HG03064 (cell line): ENCODE measurements around the gene MAGEA8.
"Not testable (repeated sequence)": the region's sequence is repeated elsewhere in the genome, so short reads cannot be mapped to it uniquely, and the experiment has no call there.

Experiments
- ATAC-seq: cut with Tn5 transposase; IDR thresholded peaks from one replicate; pipeline ENCODE4 v1.9.1; 2021; ENCODE audit warnings: low read depth; ENCODE audit not compliant: unreplicated experiment

MAGEA8 gene

DNA sequence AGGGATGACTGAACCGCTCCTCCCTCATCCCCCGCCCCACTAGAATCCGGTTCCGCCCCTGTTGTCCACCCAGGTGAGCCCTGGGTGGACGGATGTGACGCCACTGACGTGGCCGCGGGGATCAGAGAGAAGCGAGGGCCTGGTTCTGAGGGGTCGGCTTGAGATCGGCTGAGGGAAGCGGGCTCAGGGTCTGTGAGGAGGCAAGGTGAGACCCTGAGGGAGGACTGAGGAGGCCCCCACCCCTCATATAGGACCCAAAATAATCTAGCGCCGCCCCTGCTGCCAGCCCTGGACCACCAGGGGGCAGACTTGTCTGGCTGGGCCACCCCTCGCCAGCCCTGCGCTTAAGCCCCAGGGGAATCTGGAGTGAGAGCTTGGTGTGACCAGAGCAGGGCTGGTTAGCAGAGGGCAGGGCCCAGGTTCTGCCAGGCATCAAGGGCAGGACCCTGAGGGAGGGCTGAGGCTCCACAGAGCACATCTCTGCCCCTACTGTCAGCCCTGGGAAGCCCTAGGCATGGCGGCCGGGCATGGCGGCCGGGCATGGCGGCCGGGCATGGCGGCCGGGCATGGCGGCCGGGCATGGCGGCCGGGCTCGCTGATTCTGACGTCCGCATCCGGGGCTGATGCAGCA lies at the start of gene MAGEA8:
MAGEA8 (plus strand) TSS at position 103 of the 631 bp plus-strand sequence. CDS start 3,090 bp downstream, outside the sequence.
- ATAC-seq: no peak

DNA sequence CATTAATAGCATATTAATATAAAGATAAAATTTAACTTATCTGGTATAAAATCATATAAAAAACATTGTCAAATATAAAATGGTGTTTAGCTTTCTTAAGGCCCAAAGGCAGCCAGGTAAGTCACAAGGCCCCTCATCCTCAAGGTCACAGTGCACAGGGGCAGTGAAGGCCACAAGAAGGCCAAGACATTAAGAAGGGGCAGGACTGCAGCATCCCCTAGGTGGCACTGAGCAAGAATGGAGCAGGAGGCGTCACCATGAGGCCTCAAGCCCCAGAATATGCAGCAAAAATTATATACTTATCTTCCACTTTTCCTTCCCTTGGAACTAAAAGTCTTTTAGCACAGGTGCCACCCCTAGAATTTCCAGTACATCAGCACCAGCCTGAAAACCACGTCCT lies 49.5 kb upstream of the MAGEA8 start:
- ATAC-seq: no peak

DNA sequence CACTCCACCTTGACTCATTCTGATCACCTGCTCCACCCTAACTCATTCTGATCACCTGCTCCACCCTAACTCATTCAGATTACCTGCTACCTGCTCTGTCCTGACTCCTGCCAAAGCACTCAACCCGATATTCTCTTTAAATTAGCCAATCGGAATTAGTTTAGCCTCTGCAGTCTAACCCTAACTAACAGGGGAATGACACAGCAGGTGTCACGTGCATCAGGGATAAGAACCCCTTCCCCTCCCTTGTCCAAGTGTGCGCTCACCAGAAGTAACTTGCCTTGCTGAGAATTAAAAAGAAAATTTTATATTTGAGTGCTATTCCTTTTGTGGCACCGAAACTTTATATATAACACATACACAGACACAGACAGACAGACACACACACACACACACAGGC lies 44.3 kb upstream of the MAGEA8 start:
- not testable (repeated sequence) for ATAC-seq

DNA sequence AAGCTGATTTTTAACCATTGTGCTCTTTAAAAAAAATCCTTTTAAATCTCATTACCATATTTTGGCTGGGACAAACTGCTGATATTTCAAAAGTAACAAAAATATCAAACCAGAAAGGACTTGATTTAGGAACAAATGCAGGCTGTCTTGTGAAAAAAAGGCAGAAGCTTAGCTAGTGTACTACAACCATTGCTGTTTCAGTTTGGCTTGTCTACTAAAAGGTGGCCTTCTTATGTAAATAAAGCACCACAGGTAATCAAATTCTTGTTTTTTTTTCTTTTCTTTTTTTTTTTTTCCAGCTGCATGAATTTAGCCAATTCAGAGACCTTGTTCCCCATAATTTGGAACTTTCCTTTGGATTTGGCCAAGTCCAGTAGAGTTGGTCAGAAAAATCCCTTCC lies 43.8 kb upstream of the MAGEA8 start:
- ATAC-seq: no peak

GRCh38 chrX:149837639-149838038 lies 43.3 kb upstream of the MAGEA8 start:
- ATAC-seq: peak; percentile 65

- no peak for ATAC-seq
These were observed 39.1 kb upstream of the MAGEA8 start for GRCh38 chrX:149841929-149842328.

DNA sequence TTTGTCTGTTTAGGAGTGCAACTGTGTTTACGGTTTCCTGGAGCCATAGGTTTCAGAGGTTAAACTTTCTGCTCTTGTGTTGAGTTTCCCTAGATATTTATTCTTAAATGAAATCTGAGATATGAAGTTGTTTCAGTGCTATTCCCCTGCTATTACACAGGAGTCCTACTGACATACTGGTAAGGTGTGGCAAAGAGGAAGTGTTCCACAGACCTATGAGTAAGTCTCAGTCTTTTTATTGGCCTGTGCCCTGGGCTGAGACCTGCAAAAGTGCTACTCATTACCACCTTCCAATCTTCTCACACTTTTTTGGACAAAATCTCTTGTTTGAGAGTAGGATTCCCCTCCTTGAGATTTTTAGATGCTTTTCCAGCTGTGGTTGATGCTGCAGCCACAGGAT lies 35.6 kb upstream of the MAGEA8 start:
- no peak for ATAC-seq

GRCh38 chrX:149846789-149847188 lies 34.2 kb upstream of the MAGEA8 start:
- ATAC-seq: no peak

DNA sequence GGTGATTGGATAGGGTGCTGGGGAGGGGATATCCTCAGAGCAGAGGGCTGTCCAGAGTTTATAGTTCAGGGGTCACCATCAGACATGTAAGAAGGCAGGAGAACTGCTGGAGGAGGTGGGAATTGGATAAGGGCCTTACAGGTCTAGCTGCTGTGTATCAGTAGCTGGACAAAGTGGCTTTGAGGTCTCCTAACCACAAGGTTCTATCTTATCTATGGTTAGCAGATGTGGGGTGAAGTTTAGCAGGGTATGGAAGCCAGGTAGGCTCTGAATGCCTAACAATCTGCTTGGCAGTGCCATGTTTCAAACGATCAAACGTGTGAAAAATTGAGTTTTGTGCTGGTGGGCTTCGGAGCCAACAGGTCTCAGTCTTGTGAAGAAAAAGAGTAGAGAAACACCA lies 32.1 kb upstream of the MAGEA8 start:
- ATAC-seq: no peak

GRCh38 chrX:149849787-149850186 lies 31.2 kb upstream of the MAGEA8 start:
- ATAC-seq: no peak

DNA sequence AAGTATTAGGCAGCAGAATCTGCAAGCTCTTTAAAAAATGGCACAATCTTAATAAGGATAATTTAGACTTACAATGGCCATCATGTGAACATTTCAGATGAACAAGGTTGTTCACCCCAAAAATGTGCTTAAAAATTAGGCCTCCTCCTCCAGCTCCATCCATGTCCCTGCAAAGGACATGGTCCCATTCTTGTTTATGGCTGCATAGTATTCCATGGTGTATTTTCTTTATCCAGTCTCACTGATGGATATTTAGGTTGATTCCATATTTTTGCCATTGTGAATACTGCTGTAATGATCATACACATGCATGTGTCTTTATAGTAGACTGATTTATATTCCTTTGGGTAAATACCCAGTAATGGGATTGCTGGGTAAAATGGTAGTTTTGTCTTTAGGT lies 29.1 kb upstream of the MAGEA8 start:
- no peak for ATAC-seq

DNA sequence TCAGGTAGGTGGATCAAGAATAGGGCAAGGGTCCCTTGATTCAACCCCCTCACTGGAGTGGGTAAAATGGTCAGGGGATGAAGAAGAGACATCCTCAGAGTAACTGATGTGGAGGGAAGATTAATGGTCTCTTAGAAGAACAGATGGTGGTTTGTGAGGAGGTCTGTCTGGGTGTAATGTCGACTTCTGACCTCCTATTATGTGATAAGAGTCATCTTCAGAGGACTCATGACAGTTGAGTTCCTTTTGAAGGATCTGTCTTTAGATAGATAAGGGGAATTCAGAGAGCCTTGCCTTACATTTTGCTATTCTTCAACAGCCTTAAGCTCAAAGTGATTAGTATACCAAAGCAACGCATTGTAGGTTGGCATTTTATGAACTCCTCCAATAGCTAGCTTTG lies 27.1 kb upstream of the MAGEA8 start:
- ATAC-seq: no peak

DNA sequence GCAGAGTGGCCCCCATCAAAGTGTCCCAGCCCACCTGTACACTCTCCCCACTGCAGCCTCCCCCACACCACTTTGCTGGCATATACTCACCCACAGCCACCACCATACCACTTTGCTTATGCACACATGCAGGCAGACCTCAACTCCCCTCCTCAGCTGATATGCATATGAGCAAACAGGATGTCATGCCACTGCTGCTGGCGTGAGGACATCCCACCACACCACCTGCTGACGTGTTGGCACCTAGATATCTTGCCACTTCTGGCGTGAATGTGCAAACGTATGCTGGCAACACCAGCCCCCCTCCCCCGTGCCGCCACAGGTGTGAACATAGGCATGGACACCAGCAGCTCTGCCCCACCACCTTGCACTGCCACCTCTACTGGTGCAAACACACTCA lies 22.4 kb upstream of the MAGEA8 start:
- no peak for ATAC-seq

GRCh38 chrX:149860445-149860844 lies 20.5 kb upstream of the MAGEA8 start:
- no peak for ATAC-seq

DNA sequence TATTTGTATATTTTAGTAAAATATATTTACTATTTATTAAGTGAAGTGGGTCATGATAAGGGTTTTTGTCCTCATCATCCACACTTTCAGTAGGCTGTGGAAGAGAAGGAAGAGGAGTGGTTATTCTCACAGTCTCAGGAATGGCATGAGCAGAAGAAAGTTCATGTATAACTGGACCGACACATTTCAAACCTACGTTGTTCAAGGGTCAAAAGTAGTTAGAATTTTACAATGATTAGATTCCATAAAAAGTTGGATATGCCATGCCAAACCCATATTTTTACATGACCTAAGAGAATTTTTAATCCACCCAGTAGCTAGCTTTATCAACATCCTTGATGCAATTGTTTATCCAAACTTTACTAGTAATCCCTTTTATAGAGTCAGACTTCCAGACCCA lies 15.6 kb upstream of the MAGEA8 start:
- no peak for ATAC-seq

DNA sequence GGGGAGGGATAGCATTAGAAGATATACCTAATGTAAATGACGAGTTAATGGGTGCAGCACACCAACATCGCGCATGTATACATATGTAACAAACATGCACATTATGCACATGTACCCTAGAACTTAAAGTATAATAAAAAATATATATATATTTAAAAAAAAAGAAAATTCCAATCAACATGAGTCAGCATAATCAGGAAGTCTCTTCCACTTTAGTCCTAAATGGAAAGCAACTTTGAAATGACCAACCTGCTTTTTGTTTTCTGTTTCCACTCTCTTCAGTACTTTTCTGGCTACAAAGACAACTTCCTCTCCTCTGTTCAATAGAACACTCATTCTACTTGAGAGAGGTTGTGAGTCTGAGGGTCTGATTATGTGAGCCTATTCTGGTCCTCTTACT lies 13.5 kb upstream of the MAGEA8 start:
- no peak for ATAC-seq

- ATAC-seq: no peak
These were observed 10.1 kb upstream of the MAGEA8 start for GRCh38 chrX:149870840-149871239.

GRCh38 chrX:149871433-149871832 lies 9.6 kb upstream of the MAGEA8 start:
- no peak for ATAC-seq

DNA sequence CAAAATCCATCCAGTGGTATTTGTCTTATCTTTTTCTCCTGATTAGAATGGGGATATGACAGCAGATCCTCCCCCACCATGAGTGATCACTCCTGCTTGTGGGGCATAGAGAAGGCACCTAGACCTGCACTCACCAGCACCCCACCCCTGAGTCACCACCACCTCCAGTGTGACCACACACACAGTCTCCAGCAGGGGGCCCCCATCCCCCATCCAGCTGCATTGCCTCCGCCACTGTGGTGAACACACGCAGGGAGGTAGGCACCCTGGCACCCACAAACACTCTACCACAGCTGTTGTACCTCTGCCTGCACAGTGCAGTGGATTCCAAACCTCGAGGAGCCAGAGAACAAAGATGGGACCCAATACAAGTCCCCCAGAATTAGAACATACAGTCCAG lies 9.0 kb upstream of the MAGEA8 start:
- ATAC-seq: peak; percentile 99

DNA sequence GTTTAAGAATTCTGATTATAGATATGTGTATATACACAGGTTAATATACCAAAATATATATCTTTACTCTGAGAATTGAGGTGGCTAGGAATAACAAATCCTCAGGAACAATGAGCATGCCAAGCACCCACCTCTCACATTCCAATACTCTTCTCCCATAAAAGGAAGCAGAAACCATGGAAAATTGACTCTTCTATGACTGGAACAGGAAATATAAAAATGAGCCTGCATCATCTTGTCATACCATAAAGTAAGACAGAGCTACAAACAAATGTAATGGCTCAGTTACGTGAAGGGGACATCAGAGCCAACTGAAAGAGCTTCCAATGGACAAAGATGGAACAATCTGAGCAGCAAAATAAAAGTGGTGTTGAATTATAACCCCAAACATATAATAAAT lies 3.8 kb upstream of the MAGEA8 start:
- ATAC-seq: no peak

DNA sequence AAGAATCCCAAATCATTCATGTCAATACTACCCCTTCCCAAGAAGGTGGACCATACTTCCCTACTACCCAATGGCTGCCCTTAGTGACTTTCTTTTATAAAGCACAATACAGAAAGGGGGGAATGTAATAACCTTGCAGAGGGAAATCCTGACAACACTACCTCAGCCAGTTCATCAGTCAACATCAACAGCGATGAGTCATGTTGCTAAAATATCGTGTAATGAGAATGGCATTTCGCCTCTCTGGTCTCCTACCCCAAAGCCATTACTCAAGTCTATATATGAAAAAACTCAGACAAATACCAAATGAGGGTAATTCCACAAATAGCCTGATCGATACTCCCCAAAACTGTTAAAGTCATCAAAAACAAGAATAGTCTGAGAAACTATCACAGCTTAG lies 3.3 kb upstream of the MAGEA8 start:
- no peak for ATAC-seq

GRCh38 chrX:149890828-149891227 lies 9.8 kb downstream of the MAGEA8 start:
- not testable (repeated sequence) for ATAC-seq

- no peak for ATAC-seq
These were observed 17.6 kb downstream of the MAGEA8 start for GRCh38 chrX:149898554-149898953.
